Liver (tissue), 9 donors: ENCODE results near the gene AGTPBP1. TPM values are rescaled to one million over a fixed set of nuclear protein-coding genes. Genes with fewer than 3 reads are reported as not detected.

ENCODE experiments used
- DNase-seq: peaks from one replicate; pipeline ENCODE4 v3.0.0-alpha.2; 2017; ENCODE audit warnings: low spot score
- H3K27ac ChIP-seq, 2 donors: one replicate each; pipeline ENCODE4 v1.7.0; 2013; ENCODE audit warnings: inconsistent platforms in 2 of 2, low read length in 2 of 2, control low read depth in 1 of 2, low read depth in 1 of 2, mild to moderate bottlenecking in 1 of 2
- H3K27me3 ChIP-seq, 4 donors: one replicate each; pipeline versions ENCODE4 v1.6.1 to v1.7.0; 2013; ENCODE audit warnings: low read length in 3 of 4, inconsistent platforms in 1 of 4, mild to moderate bottlenecking in 1 of 4, moderate library complexity in 1 of 4; ENCODE audit not compliant: control insufficient read depth in 4 of 4, insufficient read depth in 4 of 4
- H3K36me3 ChIP-seq, 4 donors: one replicate each; pipeline versions ENCODE4 v1.6.1 to v1.7.0; 2013; ENCODE audit warnings: low read length in 3 of 4, mild to moderate bottlenecking in 3 of 4, low read depth in 1 of 4, moderate library complexity in 1 of 4; ENCODE audit not compliant: control insufficient read depth in 4 of 4, insufficient read depth in 3 of 4
- H3K4me1 ChIP-seq, 4 donors: one replicate each; pipeline versions ENCODE4 v1.6.1 to v1.7.0; 2013; ENCODE audit warnings: low read length in 3 of 4, mild to moderate bottlenecking in 3 of 4, moderate library complexity in 1 of 4; ENCODE audit not compliant: control insufficient read depth in 4 of 4, insufficient read depth in 4 of 4
- H3K4me3 ChIP-seq, 3 donors: one replicate each; pipeline versions ENCODE4 v1.6.1 to v1.7.0; 2013; ENCODE audit warnings: low read length in 3 of 3, control low read depth in 1 of 3, low read depth in 1 of 3, mild to moderate bottlenecking in 1 of 3
- H3K9ac ChIP-seq, 2 donors: one replicate each; pipeline ENCODE4 v1.7.0; 2013; ENCODE audit warnings: low read length in 2 of 2, mild to moderate bottlenecking in 2 of 2, moderate library complexity in 2 of 2, control low read depth in 1 of 2, low read depth in 1 of 2
- H3K9me3 ChIP-seq, 4 donors: one replicate each; pipeline versions ENCODE4 v1.6.1 to v1.7.0; 2013; ENCODE audit warnings: low read length in 3 of 4; ENCODE audit not compliant: control insufficient read depth in 4 of 4
- ATF3 ChIP-seq: IDR thresholded peaks from 2 replicates; pipeline ENCODE4 v1.6.1; 2016; ENCODE audit warnings: antibody characterized with exemption
- CTCF ChIP-seq: fragments of 150-350 bp; IDR thresholded peaks from 2 replicates; pipeline ENCODE4 v1.5.1; 2017; ENCODE audit warnings: improper control_type of control experiment, low read depth, low read length; ENCODE audit not compliant: missing input control
- EGR1 ChIP-seq, 2 donors: IDR thresholded peaks; 2 replicates each; pipeline ENCODE4 v1.6.1; 2016 to 2018; ENCODE audit warnings: antibody characterized with exemption in 2 of 2, low read depth in 2 of 2
- FOXA1 ChIP-seq: IDR thresholded peaks from 2 replicates; pipeline ENCODE4 v1.6.1; 2016; ENCODE audit warnings: antibody characterized with exemption
- FOXA2 ChIP-seq: IDR thresholded peaks from 2 replicates; pipeline ENCODE4 v1.6.1; 2016; ENCODE audit warnings: antibody characterized with exemption
- GABPA ChIP-seq, 2 donors: IDR thresholded peaks in 1 of 2; conservative IDR thresholded peaks in 1 of 2; 2 replicates each; pipeline ENCODE4 v1.6.1; 2016; ENCODE audit warnings: antibody characterized with exemption in 2 of 2, mild to moderate bottlenecking in 1 of 2, moderate library complexity in 1 of 2
- HNF4A ChIP-seq, 2 donors: conservative IDR thresholded peaks; 2 replicates each; pipeline ENCODE4 v1.6.1; 2016; ENCODE audit warnings: antibody characterized with exemption in 2 of 2, mild to moderate bottlenecking in 2 of 2
- HNF4G ChIP-seq: IDR thresholded peaks from 2 replicates; pipeline ENCODE4 v1.6.1; 2016; ENCODE audit warnings: antibody characterized with exemption
- JUND ChIP-seq, 2 donors: IDR thresholded peaks; 2 replicates each; pipeline ENCODE4 v1.6.1; 2016; ENCODE audit warnings: antibody characterized with exemption in 2 of 2
- MAX ChIP-seq: IDR thresholded peaks from 2 replicates; pipeline ENCODE4 v1.6.1; 2016; ENCODE audit warnings: antibody characterized with exemption
- NR2F2 ChIP-seq: IDR thresholded peaks from 2 replicates; pipeline ENCODE4 v1.6.1; 2016; ENCODE audit warnings: antibody characterized with exemption
- RAD21 ChIP-seq, 2 donors: IDR thresholded peaks; 2 replicates each; pipeline ENCODE4 v1.6.1; 2016; ENCODE audit warnings: antibody characterized with exemption in 2 of 2, mild to moderate bottlenecking in 2 of 2
- REST ChIP-seq: IDR thresholded peaks from 2 replicates; pipeline ENCODE4 v1.6.1; 2016; ENCODE audit warnings: antibody characterized with exemption, mild to moderate bottlenecking
- RXRA ChIP-seq, 2 donors: IDR thresholded peaks; 2 replicates each; pipeline ENCODE4 v1.6.1; 2017 to 2018; ENCODE audit warnings: antibody characterized with exemption in 2 of 2, mild to moderate bottlenecking in 1 of 2
- SP1 ChIP-seq: IDR thresholded peaks from 2 replicates; pipeline ENCODE4 v1.6.1; 2018; ENCODE audit warnings: antibody characterized with exemption, mild to moderate bottlenecking
- TAF1 ChIP-seq: conservative IDR thresholded peaks from 2 replicates; pipeline ENCODE4 v1.6.1; 2016; ENCODE audit warnings: antibody characterized with exemption, mild to moderate bottlenecking
- YY1 ChIP-seq: IDR thresholded peaks from 2 replicates; pipeline ENCODE4 v1.6.1; 2016; ENCODE audit warnings: antibody characterized with exemption, mild to moderate bottlenecking
- ZBTB33 ChIP-seq: IDR thresholded peaks from 2 replicates; pipeline ENCODE4 v1.6.1; 2016; ENCODE audit warnings: antibody characterized with exemption
- WGBS: extraction: QIAGEN DNeasy Blood & Tissue Kit; methylation state at CpG from one replicate; pipeline ENCODE4 v1.1.7; 2013; 5-methylcytosine and 5-hydroxymethylcytosine counted together
- polyA plus RNA-seq, 2 donors: library from polyadenylated mRNA; stranded (reverse) in 1 of 2; unstranded in 1 of 2; fragments of 200-250 nt in 1 of 2; fragments of >200 nt in 1 of 2; fragmentation: Nextera tagmentation in 1 of 2; extraction: Ambion mirVana in 1 of 2; gene quantifications; one replicate each; pipeline versions ENCODE4 v1.2.1 to v1.2.3, GENCODE V29; 2013 to 2015
- total RNA-seq, 2 donors: library from RNA; depleted of rRNA; stranded (reverse); fragments of >200 nt; gene quantifications; one replicate each; pipeline ENCODE4 v1.2.3, GENCODE V29; 2014
- donor health status: healthy.
- donor health status: healthy.
- donor health status: healthy.
- donor health status: healthy.
- donor health status: healthy.

Gene AGTPBP1
- total and polyA plus RNA-seq, 4 donors, result 2.1 to 14.4 (median 5.7) TPM

GRCh38 chr9:85530721-85531120 lies 211.0 kb downstream of the AGTPBP1 start:
- TF ChIP-seq YY1 (no peak), GABPA (IDR thresholded peaks at IDR 0.05 in 1 of 2, conservative IDR thresholded peaks at IDR 0.05 in 1 of 2) (no peak), ZBTB33 (no peak), SP1 (no peak), FOXA1 (no peak), CTCF (no peak), JUND (IDR thresholded peaks at IDR 0.05) (no peak), TAF1 (no peak), NR2F2 (no peak), RAD21 (IDR thresholded peaks at IDR 0.05) (no peak), HNF4G (no peak), RXRA (IDR thresholded peaks at IDR 0.05) (no peak), FOXA2 (no peak), MAX (no peak), HNF4A (conservative IDR thresholded peaks at IDR 0.05) (no peak), ATF3 (no peak), REST (no peak), EGR1 (IDR thresholded peaks at IDR 0.05; ENCODE audit: low read depth in 2 of 2) (no peak)
- Histone ChIP-seq H3K27ac (no peak overlapping the region), H3K4me3 (no peak overlapping the region), H3K9ac (no peak overlapping the region), H3K9me3 (no peaks in the 10 kb centered on the region), H3K27me3 (peaks cover 0 to 2% (median 0%) of the 10 kb centered on the region in 4 donors), H3K4me1 (peaks cover 0 to 5% (median 0%) of the 10 kb centered on the region in 4 donors), H3K36me3 (no peaks in the 10 kb centered on the region)
- WGBS, result 58% methylated on average over 5 of the region's 5 CpGs
- no peak for DNase-seq
